Gastroesophageal sphincter (tissue), 3 donors: ENCODE data around the gene DDX51.

Experiments used
- CTCF ChIP-seq, 4 experiments: fragments of 200-600 bp in 2 of 4; fragments of 450-650 bp in 2 of 4; sonication (generic) in 1 of 4; IDR thresholded peaks; one replicate each; pipeline ENCODE4 v1.5.1; 2017 to 2019; ENCODE audit warnings: antibody characterized with exemption in 4 of 4, mild to moderate bottlenecking in 2 of 4, moderate library complexity in 2 of 4
- EP300 ChIP-seq: sonication (generic); formaldehyde crosslinking; IDR thresholded peaks from one replicate; pipeline ENCODE4 v1.6.1; 2017; ENCODE audit warnings: antibody characterized with exemption, mild to moderate bottlenecking
- POLR2A ChIP-seq, 2 donors: fragments of 450-650 bp; IDR thresholded peaks; one replicate each; pipeline ENCODE4 v1.6.1; 2017; ENCODE audit warnings: antibody characterized with exemption in 2 of 2, mild to moderate bottlenecking in 2 of 2, moderate library complexity in 1 of 2
- POLR2AphosphoS5 ChIP-seq: sonication (generic); formaldehyde crosslinking; IDR thresholded peaks from one replicate; pipeline ENCODE4 v1.6.1; 2017; ENCODE audit warnings: antibody characterized with exemption

- no peak for TF ChIP-seq EP300
- no peak for TF ChIP-seq CTCF (IDR thresholded peaks at IDR 0.05)
- TF ChIP-seq POLR2AphosphoS5, result no peak
- no peak for TF ChIP-seq POLR2A (IDR thresholded peaks at IDR 0.05)
Observed at GRCh38 chr12:132166093-132166492, 22.0 kb upstream of the DDX51 start.
